Endothelial cell of umbilical vein (primary cell): Measurements from ENCODE around the gene TPP1. TPM values are rescaled to one million over a fixed set of nuclear protein-coding genes. Genes with fewer than 3 reads are reported as not detected.

Experiments
- BruUV-seq: library from RNA; stranded (reverse); fragments of 400-500 nt; replicated peaks from 2 replicates; lab custom pipeline; 2021; lab: Mats Ljungman, UMichigan
- CTCF ChIA-PET: fragments of 300-600, 350-600 bp; sonication (Branson Sonifier 250); formaldehyde crosslinking; loops from one replicate; lab custom pipeline; 2021; ENCODE audit warnings: antibody characterized with exemption, inconsistent platforms; lab: Charles Lee
- POLR2A ChIA-PET: fragments of 300-600, 350-600 bp; sonication (Branson Sonifier 250); formaldehyde crosslinking; loops from one replicate; lab custom pipeline; 2021; ENCODE audit warnings: antibody characterized with exemption, inconsistent platforms; lab: Charles Lee
- DNase-seq: peaks from one replicate; pipeline ENCODE4 v3.0.0-alpha.2; 2011; ENCODE audit warnings: low read depth, low spot score
- FAIRE-seq: peaks from 2 replicates; lab custom pipeline; 2011; peaks lifted over from hg19 to GRCh38; lab: Jason Lieb, UNC
- H2AFZ ChIP-seq: 2 replicates; pipeline ENCODE4 v1.6.0; 2012; ENCODE audit warnings: low read depth, low read length, control low read depth, inconsistent platforms
- H3K27ac ChIP-seq: 2 replicates; pipeline ENCODE4 v1.5.1; 2011; ENCODE audit warnings: low read depth, mild to moderate bottlenecking, control low read depth, low read length, moderate library complexity; ENCODE audit not compliant: insufficient read depth
- H3K27me3 ChIP-seq, 2 experiments: 2 replicates each; pipeline versions ENCODE4 v1.6.0 to v1.6.1; 2011; ENCODE audit warnings: low read length in 2 of 2, mixed read lengths in 1 of 2; ENCODE audit not compliant: control insufficient read depth in 2 of 2, insufficient read depth in 2 of 2
- H3K36me3 ChIP-seq, 2 experiments: 2 replicates in 1 of 2; 3 replicates in 1 of 2; pipeline ENCODE4 v1.5.1; 2011; ENCODE audit warnings: low read length in 2 of 2, mild to moderate bottlenecking in 1 of 2, moderate library complexity in 1 of 2; ENCODE audit not compliant: control insufficient read depth in 2 of 2, insufficient read depth in 2 of 2; ENCODE audit errors: extremely low read depth in 1 of 2
- H3K4me1 ChIP-seq: 3 replicates; pipeline ENCODE4 v1.5.1; 2011; ENCODE audit warnings: mild to moderate bottlenecking, low read length; ENCODE audit not compliant: control insufficient read depth, insufficient read depth; ENCODE audit errors: extremely low read depth
- H3K4me2 ChIP-seq: 2 replicates; pipeline ENCODE4 v1.6.1; 2011; ENCODE audit warnings: low read length, control low read depth, mixed read lengths; ENCODE audit not compliant: insufficient read depth
- H3K4me3 ChIP-seq, 3 experiments: fragments of 200-600 bp in 1 of 3; sonication (generic), shearing (Covaris generic) in 1 of 3; replicated peaks in 1 of 3; 2 replicates each; pipeline ENCODE4 v1.5.1; 2011 to 2016; ENCODE audit warnings: control low read depth in 3 of 3, low read length in 3 of 3, mild to moderate bottlenecking in 2 of 3, inconsistent platforms in 1 of 3, low read depth in 1 of 3, moderate library complexity in 1 of 3; ENCODE audit not compliant: insufficient read depth in 1 of 3
- H3K79me2 ChIP-seq: 2 replicates; pipeline ENCODE4 v1.6.0; 2012; ENCODE audit warnings: low read length, inconsistent platforms; ENCODE audit not compliant: control insufficient read depth, insufficient read depth
- H3K9ac ChIP-seq: replicated peaks from 2 replicates; pipeline ENCODE3; 2011; ENCODE audit warnings: low read length, control low read depth; ENCODE audit not compliant: insufficient read depth; ENCODE audit errors: extremely low read depth
- H3K9me1 ChIP-seq: replicated peaks from 3 replicates; pipeline ENCODE4 v1.6.0; 2011; ENCODE audit warnings: mild to moderate bottlenecking, low read length; ENCODE audit not compliant: control insufficient read depth, insufficient read depth; ENCODE audit errors: extremely low read depth
- H3K9me3 ChIP-seq: replicated peaks from 2 replicates; pipeline ENCODE4 v1.5.1; 2012; ENCODE audit warnings: low read length, inconsistent platforms; ENCODE audit not compliant: control insufficient read depth, insufficient read depth
- H4K20me1 ChIP-seq: replicated peaks from 2 replicates; pipeline ENCODE3; 2011; ENCODE audit warnings: mild to moderate bottlenecking, low read length; ENCODE audit not compliant: control insufficient read depth, insufficient read depth; ENCODE audit errors: extremely low read depth
- CTCF ChIP-seq, 2 donors: IDR thresholded peaks; 1 replicate in 1 of 2; 2 replicates in 1 of 2; pipeline ENCODE4 v1.5.1; 2011; ENCODE audit warnings: low read length in 2 of 2, mild to moderate bottlenecking in 2 of 2, moderate library complexity in 2 of 2, control low read depth in 1 of 2, inconsistent platforms in 1 of 2, low read depth in 1 of 2; ENCODE audit not compliant: insufficient read depth in 1 of 2; ENCODE audit errors: extremely low read depth in 1 of 2
- POLR2AphosphoS5 ChIP-seq: IDR thresholded peaks from 2 replicates; pipeline ENCODE4 v1.6.1; 2012; ENCODE audit warnings: low read depth, mild to moderate bottlenecking, control low read depth, low read length, moderate library complexity; ENCODE audit not compliant: insufficient read depth
- dilution Hi-C: fragments of 300-500 bp; cut with MboI; formaldehyde crosslinking; loops from one replicate; pipeline ENCODE4 v1.15.0; 2019; ENCODE audit warnings: low sequenced_read_pairs; ENCODE audit not compliant: extremely low pct_ligation_motif_present
- intact Hi-C: fragments of 100-400 bp; cut with micrococcal nuclease; formaldehyde crosslinking; loops from one replicate; pipeline ENCODE4 v1.10.0; 2022
- polyA plus RNA-seq, 4 experiments: library from polyadenylated mRNA; depleted of rRNA in 3 of 4; stranded (reverse) in 3 of 4; unstranded in 1 of 4; fragments of >200 nt; gene quantifications; 2 replicates each; pipeline versions ENCODE4 v1.2.1 to v1.2.3, GENCODE V29; 2011 to 2012; ENCODE audit warnings: missing spikeins in 1 of 4
- total RNA-seq: library from RNA; stranded (reverse); gene quantifications from 2 replicates; pipeline ENCODE4 v1.2.3, GENCODE V29; 2021

The TPP1 gene
- total and polyA plus RNA-seq, 2 donors (not counting 3 experiments of a cell fraction or from before 2014, with no cell fraction given): 124 to 224 TPM

- no peak overlapping the region for H3K4me2 ChIP-seq
- no peaks in the 10 kb centered on the region for H3K9me1 ChIP-seq
- intact Hi-C loops: no loop called here
- CTCF ChIA-PET: interaction anchor here (0.8 to 3.8 kb wide), 3 partner anchors 21 to 58 kb away, joined by 3 to 19 read pairs (median 3); partner anchors contain the start of gene MRPL17
- POLR2A ChIA-PET: no interaction called here
- DNase-seq (no peak), FAIRE-seq (no peak)
- H3K79me2 ChIP-seq: no peaks in the 10 kb centered on the region
- dilution Hi-C loops: no loop called here
- no peaks in the 10 kb centered on the region for H4K20me1 ChIP-seq
- H3K36me3 ChIP-seq: peaks cover 5 to 54% of the 10 kb centered on the region in 2 experiments
- no peak overlapping the region for H3K4me3 ChIP-seq
- no peak overlapping the region for H2AFZ ChIP-seq
- no TSS peak for BruUV-seq
- TF ChIP-seq POLR2AphosphoS5 (no peak), CTCF (IDR thresholded peaks at IDR 0.05; ENCODE audit: extremely low read depth in 1 of 2, insufficient read depth in 1 of 2, low read depth in 1 of 2, low read length in 2 of 2) (no peak)
- no peak overlapping the region for H3K9ac ChIP-seq
- no peaks in the 10 kb centered on the region for H3K27me3 ChIP-seq
- no peaks in the 10 kb centered on the region for H3K4me1 ChIP-seq
- H3K9me3 ChIP-seq: no peaks in the 10 kb centered on the region
- no peak overlapping the region for H3K27ac ChIP-seq
Measured at GRCh38 chr11:6625156-6625831, 6.1 kb upstream of the TPP1 start.
